HG03097 (cell line): ENCODE results near the gene ZNF554.
"Not testable (repeated sequence)": the region's sequence is repeated elsewhere in the genome, so short reads cannot be mapped to it uniquely, and the experiment has no call there.

Experiments used
- ATAC-seq: cut with Tn5 transposase; IDR thresholded peaks from one replicate; pipeline ENCODE4 v1.9.1; 2021; ENCODE audit not compliant: unreplicated experiment, low FRiP score

Gene ZNF554

DNA sequence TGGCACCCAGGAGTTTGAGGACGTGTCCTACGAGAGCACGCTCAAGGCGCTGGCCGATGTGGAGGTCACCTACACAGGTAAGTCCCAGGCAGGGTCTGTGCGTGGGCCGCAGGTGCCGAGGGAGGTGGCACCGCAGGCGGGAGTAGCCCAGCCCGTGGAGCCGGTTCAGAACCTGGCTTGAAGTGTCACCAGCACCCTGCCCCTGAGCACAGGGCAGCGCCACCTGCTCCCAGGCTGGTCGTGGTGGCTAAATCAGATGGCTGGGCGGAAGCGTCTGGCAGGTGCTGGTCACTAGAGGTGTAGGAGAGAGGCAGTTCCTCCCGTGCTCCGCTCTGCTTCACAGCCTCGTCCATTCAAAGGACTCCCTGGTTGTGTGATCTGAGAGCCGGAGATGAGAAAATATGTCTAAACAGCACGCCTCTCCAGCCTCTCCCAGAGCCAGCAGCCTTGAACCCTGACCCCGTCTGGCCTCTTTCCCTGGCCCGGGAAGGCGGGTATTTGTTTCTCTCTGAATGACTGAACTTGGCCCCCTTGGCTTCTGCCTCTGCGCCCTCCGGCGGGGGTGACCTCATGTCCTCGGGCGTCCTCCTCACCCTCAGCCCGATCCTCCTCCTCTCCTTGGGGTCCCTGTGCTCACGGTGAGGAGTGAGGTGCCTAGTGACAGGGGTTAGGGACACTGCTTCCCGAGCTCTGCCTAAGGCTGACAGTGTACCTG lies 29.0 kb upstream of the ZNF554 start:
- ATAC-seq: no peak

DNA sequence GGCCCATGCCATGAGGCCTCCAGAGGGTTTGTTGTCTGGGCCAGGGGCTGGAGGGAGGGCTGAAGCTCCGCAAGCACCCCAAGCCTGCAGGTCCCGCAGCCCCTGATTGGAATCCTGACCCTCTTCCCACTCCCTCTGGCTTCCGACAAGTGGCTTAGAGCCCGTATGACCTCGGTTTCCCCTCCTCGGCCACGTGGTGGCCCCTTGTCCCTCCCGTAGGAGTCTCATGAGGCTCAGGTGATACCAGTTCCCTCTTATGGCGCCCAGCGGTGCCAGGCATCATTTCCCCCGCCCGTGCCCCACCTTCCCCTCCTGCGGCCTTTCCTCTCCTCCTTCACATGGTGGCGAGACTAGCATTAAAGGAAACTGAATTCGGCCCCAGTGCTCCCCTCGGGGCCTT lies 28.2 kb upstream of the ZNF554 start:
- ATAC-seq: no peak

DNA sequence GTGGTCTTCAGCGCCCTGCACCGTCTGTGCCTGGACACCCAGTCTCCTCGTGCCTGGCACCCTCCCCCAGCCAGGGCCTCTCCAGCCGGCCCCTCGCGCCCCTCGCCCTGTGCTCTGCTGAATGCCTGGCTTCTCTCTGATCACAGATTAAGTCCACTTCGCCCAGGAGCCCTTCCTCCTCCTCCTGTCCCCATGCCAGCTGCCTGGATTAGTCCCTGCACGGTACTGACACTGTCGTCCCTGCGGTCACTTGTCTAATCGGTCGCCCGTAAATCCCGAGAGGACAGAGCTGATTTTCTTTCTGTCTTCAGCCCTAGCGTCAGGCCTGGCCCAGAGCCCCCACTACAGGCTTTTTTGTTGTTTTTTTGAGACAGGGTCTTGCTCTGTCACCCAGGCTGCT lies 27.8 kb upstream of the ZNF554 start:
- no peak for ATAC-seq

DNA sequence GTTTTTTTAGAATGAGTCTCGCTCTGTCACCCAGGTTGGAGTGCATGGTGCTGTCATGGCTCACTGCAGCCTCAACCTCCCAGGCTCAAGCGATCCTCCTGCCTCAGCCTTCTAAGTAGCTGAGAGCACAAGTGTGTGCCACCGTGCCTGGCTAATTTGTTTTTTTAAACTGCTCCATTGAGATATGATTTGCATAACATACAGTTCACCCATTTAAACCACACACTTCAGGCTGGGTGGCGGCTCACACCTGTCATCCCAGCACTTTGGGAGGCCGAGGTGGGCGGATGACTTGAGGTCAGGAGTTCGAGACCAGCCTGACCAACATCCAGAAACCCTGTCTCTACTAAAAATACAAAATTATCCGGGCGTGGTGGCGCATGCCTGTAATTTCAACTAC lies 27.0 kb upstream of the ZNF554 start:
- ATAC-seq: not testable (repeated sequence)

DNA sequence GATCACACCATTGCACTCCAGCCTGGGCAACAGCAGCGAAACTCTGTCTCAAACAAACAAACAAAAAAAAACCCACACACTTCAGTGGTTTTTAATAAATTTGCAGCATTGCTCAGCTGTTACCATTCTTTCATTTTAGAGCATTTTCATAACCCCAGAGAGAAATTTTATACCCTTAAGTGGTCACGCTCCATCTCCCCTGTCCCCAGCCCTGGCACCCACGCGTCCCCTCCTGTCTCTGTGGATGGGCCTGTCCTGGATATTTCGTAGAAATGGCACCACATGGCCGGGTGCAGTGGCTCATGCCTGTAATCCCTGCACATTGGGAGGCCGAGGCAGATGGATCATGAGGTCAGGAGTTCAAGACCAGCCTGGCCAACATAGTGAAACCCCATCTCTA lies 26.5 kb upstream of the ZNF554 start:
- no peak for ATAC-seq

- no peak for ATAC-seq
Observed at GRCh38 chr19:2793577-2793976, 26.1 kb upstream of the ZNF554 start.

DNA sequence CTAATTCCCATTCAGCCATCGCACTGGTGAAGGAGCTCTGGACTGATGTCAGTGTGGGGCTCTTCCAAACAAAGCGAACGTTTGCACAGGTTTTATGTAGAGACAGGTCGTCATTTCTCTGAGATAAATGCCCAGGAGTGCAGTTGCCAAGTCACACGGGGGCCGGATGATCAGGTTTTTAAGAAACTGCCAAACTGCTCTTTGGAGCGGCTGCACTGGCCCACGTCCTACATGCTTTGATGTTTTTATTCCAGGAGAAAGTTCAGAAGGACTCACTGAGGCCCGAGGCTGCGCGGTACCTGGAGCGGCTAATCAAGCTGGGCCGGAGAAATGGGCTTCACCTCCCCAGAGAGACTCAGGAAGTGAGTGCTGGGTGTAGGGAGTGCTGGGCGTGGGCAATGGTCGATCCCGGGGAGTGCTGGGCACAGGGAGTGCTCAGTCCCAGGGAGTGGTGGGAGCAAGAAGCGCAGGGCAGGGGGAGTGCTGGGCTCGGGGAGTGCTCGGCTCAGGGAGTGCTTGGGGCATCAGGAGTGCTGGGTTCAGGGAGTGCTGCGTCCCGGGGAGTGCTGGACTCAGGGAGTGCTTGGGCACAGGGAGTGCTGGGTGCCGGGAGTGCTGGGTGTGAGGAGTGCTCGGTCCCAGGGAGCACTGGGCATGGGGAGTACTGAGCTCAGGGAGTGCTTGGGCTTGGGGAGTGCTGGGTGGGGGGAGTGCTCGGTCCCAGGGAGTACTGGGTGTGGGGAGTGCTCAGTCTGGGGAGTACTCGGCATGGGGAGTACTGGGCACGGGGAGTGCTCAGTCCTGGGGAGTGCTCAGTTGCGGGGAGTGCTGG lies 23.6 kb upstream of the ZNF554 start:
- ATAC-seq: no peak

DNA sequence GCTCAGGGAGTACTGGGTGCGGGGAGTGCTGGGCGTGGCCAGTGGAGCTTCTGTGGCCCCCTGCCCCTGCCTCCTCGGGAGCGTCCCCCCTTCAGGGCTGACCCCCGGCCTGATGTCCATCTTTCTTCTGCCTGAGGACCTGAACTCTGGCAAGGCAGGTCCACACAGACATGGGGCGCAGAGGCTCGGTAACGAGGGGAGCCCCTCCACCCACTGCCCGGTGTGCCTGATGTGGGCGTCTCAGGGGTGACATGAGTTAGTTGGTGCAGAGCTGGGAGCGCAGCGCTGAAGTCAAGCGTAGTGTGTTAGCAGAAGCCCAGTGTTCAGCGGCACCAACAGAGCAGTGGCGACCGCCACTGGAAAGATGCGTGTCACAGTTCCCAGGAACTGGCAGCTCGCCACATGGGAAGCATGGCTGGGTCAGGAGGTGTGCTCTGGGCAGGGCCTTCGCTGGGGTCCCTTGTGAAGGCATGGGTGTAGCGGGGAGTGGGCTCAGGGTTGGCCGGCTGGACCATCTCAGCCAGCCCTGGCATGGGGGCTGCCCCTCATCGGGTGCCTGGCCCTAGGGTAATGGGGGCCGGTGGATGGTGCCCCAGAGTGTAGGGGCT lies 22.9 kb upstream of the ZNF554 start:
- no peak for ATAC-seq

GRCh38 chr19:2797280-2797679 lies 22.4 kb upstream of the ZNF554 start:
- no peak for ATAC-seq

- no peak for ATAC-seq
Observed at GRCh38 chr19:2798158-2798685, 21.4 kb upstream of the ZNF554 start.

- no peak for ATAC-seq
Observed at GRCh38 chr19:2798733-2799132, 20.9 kb upstream of the ZNF554 start.

- ATAC-seq: no peak
Observed at GRCh38 chr19:2799273-2800020, 20.2 kb upstream of the ZNF554 start.

- ATAC-seq: no peak
Observed at GRCh38 chr19:2800506-2800905, 19.2 kb upstream of the ZNF554 start.

DNA sequence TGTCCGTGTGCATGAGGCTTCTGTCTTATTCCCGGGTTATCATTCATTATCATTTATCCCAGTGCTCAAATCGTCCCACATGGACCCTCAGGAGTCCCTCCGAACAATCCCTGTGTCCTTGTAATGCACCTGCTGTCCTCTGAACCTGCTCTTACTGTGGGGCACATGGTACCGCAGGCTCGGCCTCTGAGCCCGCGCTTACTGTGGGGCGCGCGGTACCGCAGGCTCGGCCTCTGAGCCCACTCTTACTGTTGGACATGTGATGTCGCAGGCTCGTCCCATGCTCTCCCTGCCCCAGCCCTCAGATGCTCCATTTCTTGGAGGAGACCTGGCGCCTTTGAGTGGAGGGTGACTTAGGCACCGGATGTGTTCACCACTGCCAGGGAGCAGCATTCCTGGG lies 16.8 kb upstream of the ZNF554 start:
- ATAC-seq: no peak

DNA sequence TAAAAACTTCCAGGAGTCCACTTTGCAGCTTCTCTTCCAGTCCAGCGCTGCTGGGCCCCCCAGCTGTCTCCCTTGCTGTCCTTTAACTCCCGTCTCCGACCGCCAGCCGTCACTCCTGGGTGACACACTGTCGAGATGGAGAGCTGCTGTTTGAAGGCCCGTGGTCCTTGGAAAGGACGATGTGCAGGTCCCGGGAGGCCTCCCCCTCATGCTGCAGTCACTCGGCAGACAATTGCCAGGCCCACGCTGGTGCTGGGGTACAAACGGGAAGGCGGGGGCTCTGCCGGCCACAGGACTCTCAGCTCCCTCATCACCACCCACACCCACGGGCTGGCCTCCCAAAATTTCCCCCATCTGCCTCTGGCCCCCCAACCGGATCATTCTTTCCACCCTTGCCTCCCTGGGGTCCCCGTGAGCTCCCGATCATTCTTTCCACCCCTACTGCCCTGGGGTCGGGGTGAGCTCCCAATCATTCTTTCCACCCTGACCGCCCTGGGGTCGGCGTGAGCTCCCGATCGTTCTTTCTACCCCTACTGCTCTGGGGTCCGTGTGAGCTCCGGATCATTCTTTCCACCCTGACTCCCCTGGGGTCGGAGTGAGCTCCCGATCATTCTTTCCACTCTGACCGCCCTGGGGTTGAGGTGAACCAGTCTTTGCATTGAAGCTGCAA lies 16.0 kb upstream of the ZNF554 start:
- ATAC-seq: no peak

DNA sequence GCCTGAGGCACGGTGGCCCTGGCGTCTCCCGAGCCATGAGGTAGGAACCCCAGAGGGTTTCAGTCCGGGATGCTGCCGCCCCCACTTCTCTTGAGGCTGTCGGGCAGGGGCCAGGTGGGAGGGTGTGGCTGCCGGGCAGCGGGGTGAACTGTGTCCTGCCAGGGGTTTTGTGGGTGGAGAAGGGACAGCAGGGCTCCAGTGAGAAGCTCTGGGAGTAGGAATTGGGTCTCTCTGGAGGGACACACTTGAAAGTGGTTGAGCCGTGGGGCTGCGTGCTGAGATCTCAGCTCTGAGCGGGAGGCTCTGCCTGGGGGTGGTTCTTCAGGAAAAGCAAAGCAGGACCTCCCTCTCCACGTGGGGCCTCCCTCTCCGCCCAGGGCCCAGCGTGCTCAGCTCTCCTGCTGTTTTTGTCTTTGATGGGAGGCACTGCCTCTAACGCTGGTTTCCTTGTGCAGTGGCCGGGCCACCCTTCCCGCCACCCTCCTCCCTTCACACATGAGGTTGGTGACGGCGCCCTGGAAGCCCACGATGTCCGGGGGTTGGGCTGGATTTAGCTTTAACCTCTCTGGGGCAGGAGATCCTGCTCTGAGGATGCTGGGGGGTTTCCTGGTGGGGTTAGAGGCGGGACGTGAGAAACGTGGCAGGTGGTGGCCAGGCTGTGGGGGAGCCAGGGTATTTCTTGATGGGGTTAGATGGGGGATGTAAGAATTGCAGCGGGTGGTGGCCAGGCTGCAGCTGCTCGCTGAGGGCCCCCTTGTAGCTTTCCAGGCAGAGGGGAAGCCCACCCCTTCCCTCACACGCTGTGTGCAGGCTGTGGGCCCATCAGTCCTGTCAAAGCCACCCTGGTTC lies 15.3 kb upstream of the ZNF554 start:
- ATAC-seq: no peak

- no peak for ATAC-seq
Observed at GRCh38 chr19:2805261-2805900, 14.3 kb upstream of the ZNF554 start.

DNA sequence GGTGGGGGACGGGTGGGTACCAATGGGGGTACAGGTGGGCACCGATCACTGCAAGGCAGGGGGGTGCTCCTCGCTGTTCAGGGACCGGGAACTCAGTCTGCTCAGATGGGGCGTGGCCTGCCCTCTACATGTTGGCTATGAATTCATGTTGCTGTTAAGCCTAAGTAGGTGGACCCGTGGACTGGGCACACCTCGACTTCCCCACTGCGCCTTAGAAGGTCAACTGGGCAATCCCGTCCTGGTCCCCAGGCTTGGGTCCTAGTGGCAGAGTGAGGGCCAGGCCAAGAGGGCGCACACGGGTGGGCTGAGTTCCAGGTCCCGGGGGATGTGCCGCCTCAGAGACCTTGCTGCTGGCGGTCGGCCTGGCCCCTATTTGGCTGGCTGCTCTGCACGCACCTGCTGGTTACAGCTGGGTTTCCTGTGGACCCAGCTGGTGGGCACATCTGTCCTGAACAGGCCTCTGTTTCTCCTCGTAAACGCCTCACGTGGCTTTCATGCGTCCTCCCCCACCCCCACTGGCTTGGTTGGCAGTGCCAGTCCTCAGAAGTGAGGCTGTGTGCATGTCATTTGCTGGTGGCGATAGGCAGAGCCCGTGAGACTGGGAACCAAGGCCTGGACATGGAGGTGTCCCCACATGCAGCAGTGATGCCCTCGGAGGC lies 13.5 kb upstream of the ZNF554 start:
- ATAC-seq: no peak
